H4 (cell line): Measurements from ENCODE around the gene KIF14. TPM values are rescaled to one million over a fixed set of nuclear protein-coding genes. Genes with fewer than 3 reads are reported as not detected.

Experiments
- DNase-seq: peaks from one replicate; pipeline ENCODE4 v3.0.0-alpha.2; 2015; ENCODE audit warnings: low spot score
- total RNA-seq: library from RNA; depleted of rRNA; stranded (reverse); fragments of >200 nt; shearing (Covaris generic); gene quantifications from 2 replicates; pipeline ENCODE4 v1.2.3, GENCODE V29; 2014; rRNA removed

Gene KIF14, protein sequence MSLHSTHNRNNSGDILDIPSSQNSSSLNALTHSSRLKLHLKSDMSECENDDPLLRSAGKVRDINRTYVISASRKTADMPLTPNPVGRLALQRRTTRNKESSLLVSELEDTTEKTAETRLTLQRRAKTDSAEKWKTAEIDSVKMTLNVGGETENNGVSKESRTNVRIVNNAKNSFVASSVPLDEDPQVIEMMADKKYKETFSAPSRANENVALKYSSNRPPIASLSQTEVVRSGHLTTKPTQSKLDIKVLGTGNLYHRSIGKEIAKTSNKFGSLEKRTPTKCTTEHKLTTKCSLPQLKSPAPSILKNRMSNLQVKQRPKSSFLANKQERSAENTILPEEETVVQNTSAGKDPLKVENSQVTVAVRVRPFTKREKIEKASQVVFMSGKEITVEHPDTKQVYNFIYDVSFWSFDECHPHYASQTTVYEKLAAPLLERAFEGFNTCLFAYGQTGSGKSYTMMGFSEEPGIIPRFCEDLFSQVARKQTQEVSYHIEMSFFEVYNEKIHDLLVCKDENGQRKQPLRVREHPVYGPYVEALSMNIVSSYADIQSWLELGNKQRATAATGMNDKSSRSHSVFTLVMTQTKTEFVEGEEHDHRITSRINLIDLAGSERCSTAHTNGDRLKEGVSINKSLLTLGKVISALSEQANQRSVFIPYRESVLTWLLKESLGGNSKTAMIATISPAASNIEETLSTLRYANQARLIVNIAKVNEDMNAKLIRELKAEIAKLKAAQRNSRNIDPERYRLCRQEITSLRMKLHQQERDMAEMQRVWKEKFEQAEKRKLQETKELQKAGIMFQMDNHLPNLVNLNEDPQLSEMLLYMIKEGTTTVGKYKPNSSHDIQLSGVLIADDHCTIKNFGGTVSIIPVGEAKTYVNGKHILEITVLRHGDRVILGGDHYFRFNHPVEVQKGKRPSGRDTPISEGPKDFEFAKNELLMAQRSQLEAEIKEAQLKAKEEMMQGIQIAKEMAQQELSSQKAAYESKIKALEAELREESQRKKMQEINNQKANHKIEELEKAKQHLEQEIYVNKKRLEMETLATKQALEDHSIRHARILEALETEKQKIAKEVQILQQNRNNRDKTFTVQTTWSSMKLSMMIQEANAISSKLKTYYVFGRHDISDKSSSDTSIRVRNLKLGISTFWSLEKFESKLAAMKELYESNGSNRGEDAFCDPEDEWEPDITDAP (N-terminal part only)
- 10.4 and 13.5 TPM in 2 replicates for total RNA-seq

DNA sequence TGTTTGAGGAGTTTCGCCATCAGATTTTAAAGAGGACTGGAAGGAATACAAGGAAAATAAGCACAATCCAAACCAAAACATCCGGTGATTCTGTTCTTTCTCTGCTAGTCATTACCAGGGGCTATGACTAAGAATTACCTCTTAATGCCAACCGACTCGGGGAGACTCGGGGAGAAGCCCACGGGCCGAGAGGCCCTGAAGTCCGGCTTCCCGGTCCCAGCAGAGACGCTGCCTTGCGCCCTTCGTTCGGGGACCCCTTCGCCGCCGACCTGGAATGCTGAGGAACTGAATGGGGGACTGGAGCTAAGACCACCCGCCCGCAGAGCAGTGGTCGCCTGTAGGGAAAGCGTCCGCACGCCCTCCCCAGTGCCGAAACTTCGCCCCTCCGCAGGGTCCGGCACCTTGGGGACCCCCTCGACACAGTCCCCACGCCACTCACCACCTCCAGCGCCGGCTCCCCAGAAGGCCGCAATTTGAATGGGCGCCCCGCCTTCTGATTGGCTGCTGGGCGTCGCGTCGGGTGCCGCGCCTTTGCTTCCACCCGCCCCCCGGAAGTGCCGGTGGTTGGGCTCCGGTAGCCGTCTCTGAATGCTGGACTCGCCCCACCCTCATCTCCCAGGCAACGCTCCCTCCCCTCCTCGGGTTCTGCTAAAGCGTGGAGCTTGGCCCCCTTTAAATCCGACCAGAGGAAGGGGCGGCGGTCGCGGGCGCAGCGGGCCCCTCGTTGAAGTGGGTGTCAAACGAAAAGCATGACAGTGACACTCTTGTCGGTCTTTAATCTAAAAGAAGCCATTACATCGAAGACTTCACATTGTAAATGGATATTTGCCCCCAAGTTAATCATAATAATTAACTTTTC lies at the start of gene KIF14:
Gene KIF14 (minus strand): TSS at position 479 of the 859 bp plus-strand sequence. CDS start 2,028 bp downstream, outside the sequence.
- DNase-seq = peak; percentile 90

DNA sequence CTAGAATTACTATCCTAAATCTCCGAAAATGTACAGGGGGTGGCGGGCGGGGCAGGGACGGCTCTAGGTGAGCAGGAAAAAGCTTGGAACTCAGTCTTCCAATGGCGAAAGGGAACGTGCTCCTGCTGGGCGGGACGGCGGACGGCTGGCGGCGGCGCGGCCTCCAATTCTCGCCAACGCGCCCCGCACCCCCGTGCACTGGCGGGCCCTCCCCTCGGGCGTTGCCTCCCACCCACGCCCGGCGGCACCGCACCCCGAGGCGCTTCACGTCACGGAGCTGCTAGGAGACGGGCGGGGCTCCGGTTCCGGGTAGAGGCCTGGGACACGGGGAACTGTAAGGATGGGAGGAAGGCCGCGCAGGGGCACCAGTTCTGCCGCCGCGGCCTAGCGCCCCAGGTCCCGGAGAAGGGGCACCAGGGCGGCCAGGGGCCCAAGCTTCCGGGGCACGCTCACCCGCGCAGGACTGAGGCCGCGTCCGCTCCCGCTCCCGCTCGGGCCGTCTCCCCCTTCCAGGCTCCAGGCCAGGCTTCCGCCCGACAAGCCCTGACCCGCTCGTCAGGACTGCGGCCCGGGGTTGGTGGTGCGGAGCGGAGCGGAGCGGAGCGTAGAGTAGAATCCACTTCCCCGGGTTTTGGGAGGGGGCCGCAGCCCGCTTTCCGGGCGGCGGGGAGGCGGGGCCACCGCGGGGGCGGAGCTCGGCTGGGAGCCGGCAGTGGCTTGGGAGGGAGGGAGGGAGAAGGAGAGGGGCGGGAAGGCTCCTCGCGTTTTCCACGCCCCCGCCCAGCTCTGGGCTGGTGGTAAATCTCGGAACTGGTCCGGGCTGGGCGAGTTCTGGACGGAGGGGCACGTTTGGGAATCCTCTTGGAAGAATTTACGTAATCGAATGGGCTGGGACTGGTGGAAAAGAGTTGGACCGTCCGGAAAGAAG lies 49.0 kb upstream of the KIF14 start, which contains the start of gene DDX59:
Gene DDX59 (minus strand): TSS at position 594 of the 928 bp plus-strand sequence. CDS start 3,167 bp downstream, outside the sequence.
- peak; percentile 97 for DNase-seq

DNA sequence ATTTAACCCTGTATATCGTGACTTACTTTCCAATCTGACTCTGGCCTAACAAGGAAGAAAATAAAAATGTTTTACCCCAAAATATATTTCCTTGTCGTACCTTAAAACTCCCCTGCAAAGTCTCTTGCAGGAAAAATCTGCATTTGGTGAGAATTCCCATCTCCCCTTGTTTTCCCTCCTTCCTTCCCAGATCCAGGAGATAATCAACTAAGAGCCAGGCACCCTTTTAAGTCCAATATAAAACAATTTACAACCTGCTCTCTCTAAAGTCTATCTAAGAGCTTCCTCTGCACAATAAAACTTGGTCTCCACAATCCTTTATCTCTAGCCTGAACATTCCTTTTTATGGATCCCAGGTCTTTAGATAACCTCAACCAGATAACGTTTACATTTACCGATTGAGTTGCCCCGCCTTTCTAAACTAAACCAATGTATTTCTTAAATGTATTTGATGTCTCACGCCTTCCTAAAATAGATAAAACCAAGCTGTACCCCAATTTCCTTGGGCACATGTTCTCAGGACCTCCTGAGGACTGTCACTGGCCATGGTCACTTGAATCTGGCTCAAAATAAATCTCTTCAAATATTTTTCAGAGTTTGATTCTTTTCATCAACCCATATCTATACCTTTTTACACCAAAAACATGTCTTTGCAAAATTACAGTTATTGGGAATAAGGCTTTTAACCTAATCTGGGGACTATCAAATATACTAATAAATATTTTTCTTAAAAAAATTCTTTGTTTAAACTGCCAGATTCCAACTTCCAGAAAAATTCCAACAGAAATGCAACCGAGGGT lies 48.2 kb upstream of the KIF14 start:
- DNase-seq = no peak

DNA sequence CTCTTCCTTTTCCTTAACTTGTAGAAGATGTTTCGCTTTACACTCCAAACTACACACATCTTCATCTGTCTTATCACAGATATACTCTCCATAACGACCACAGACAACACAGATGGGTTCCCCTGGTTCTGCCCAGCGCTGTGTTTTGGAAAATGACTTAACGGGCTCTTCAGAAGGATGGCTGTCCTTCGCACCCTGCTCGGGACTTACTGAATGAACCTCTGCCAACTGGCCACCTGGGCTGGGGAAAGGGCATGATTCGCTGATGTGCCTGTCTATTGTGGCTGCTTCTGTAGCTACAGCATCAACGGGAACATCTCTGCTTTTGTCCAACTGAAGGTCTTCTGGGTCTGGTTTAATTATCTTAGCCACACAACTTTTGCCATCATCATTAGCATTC lies 45.8 kb upstream of the KIF14 start:
- DNase-seq = no peak

DNA sequence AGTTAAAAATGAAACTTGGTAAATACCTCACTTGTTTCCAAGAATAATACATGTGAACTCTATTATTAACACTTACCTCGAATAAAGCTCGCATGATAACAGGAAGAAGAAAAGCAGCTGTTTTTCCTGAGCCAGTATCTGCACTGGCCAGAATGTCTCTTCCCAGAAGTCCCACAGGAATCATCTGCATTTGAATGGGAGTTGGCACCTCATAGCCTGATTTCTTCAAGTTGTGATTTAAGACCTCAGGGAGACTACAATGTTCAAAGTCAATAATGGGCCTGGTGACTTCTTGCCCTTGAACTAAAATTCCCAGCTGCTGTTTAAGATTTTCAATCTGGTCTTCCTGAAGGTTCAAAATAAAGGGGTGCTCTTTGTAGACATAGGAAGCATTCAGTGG lies 45.3 kb upstream of the KIF14 start:
- DNase-seq = no peak

DNA sequence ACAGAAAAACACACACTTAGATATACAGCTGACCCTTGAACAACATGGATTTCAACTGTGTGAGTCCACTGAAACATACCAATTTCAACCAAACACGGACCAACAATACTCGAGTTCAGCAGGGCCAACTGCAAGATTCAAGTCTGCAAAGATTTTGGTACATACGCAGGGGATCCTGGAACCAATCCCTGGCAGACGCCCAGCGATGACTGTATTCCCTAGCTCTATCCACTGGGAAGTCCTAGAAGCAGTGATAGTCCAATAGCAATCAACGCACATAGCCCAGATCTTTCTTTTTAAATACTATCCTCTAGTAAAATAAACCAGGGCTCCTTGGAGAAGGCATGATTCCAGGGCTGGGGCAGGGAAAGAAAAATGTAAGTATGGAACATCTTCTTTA lies 40.2 kb upstream of the KIF14 start:
- no peak for DNase-seq

DNA sequence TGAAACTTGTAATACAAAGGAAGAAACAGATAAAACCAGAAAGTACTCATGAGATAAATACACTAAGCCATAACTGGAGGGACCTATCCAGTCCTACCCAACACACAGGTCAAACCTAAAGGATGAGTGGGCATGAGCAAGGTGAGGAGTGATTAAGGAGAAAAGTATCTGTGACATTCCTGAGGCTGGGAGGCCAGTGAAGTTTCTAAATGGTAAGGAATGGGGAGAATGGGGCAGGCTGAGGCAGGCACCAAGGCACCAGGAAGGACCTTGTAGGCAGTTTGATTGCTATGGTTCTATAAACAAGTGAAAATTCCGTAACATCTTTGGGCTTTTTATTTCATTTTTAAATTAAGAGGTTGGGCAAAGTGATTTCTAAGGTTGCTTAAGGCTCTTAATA lies 38.7 kb upstream of the KIF14 start:
- DNase-seq = no peak

DNA sequence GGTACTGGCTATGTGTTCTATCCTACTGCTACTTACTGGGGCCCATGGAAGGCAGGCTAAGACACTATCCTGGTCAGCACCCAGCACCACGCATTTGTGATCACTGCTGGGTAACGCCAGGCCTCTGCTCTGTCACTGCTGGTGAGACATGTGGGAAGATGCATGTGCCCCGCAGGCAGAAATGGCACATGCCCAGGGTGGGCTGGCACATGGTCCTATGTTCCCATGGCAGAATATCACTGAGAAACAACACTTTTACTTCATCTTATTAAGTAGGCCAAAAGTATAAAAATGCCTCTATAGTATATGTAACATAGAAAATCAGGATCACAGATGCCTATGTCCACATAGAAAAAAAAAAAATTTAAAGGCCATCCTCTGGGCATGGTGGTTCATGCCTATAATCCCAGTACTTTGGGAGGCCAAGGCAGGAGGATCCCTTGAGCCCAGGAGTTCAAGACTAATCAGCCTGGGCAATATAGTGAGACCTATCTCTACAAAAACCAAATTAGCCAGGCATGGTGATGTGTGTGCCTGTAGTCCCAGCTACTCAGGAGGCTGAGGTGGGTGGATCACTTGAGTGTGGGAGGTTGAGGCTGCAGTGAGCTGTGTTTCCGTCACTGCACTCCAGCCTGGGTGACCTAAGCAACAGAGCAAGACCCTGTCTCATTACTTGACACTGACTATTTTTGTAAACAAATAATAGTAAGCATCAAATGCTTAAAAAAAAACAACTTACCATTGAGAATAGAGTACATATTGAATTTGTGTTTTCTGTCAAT lies 37.7 kb upstream of the KIF14 start:
- DNase-seq = no peak

DNA sequence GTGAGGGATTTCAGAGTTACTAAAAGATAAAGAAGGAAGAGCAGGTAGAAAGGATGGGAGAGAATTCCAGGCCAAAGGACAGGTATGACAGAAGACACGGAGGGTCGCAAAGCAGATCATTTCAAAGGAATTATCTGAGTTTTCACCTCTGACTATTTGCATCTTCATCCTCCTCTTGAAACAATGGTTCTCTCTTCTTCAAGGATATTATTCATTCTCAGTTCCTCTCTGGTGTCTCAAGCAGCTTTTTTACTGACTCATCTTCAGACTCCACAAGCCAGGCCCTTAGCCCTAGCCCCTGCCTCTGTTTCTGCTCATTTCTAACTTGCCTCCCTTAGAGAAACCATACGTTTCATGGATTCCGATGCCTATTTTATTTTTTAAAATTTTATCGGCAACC lies 34.1 kb upstream of the KIF14 start:
- DNase-seq = no peak

DNA sequence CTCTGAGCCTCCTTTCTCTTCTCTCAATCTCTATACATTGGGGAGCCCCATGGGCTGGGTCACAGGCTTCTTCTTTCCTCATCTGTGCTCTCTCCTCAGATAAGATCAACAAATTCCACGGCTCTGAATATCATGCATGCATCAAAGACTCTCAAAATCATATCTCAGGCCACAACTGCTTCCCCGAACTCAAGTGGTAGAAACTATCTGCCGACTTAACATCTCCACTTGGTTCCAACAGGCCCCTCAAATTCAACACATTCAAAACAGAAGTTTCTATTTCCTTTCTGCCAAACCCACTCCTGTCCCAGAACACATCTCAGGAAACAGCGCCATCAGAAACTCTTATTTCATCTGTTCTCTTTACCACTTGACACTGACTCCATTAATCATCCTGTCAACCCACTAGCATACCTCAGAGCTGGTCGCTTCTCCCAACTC lies 32.5 kb upstream of the KIF14 start:
- DNase-seq = no peak

DNA sequence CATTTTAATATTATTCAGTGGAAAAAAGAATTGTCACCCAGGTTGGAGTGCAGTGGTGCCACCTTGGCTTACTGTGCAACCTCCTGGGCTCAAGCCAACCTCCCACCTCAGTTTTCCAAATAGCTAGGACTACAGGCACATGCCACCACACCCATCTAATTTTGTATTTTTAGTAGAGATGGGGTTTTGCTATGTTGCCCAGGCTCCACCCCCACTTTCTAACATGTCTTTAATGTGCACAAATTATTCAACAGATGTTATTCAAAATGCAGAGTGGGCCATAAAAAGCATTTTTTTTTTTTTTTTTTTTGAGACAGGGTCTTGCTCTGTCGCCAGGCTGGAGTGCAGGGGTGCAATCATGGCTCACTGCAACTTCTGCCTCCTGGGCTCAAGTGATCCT lies 31.8 kb upstream of the KIF14 start:
- DNase-seq = no peak

DNA sequence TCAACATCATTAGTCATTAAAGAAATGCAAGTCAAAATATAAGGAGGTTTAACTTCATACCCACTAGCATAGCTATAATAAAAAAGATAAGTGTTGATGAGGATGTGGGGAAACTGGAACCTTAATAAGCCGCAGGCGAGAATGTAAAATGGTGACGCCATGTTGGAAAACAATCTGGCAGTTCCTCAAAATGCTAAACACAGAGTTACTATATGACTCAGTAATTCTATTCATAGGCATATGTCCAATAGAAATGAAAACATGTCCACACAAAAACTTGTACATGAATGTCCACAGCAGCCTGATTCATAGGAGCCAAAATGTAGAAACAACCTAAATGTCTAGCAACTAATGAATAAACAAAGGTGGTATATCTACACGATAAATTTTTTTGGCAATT lies 26.0 kb upstream of the KIF14 start:
- no peak for DNase-seq

DNA sequence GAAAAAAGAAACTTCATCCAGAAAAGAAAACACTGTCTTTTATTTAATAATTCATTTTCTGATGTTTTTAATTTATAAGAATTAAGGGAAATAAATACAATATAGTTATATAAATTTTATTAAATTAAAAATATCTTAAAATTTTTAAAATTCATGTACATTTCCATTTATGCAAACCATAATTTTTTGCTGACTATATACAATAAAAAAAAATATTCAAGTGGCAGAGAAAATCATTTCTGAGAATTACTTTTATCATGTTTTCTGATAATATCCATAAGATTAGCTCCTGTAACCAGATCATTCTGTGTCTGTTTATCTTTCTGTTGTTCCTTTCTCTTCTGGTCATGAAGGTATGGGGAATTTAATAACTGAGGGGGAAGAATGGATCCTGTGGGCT lies 23.5 kb upstream of the KIF14 start:
- no peak for DNase-seq

DNA sequence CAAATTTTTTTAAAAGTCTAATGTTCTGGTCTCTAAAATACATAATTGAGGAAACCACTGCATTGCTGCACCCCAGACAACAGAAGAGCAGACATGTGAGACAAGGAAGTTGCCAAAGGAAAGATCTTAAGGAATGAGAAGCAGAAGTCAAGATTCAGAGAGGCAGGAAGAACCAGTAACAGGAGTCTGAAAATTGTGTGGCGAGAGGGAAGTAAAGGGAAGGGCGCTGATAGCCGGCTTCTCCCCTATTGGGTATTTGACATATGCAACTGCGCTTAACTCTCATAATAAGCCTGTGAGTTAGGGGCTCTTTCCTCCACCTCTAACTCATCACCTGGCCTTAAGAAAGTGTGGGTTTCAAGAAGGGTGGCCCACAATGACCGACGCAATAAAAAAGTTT lies 21.9 kb upstream of the KIF14 start:
- DNase-seq = no peak

DNA sequence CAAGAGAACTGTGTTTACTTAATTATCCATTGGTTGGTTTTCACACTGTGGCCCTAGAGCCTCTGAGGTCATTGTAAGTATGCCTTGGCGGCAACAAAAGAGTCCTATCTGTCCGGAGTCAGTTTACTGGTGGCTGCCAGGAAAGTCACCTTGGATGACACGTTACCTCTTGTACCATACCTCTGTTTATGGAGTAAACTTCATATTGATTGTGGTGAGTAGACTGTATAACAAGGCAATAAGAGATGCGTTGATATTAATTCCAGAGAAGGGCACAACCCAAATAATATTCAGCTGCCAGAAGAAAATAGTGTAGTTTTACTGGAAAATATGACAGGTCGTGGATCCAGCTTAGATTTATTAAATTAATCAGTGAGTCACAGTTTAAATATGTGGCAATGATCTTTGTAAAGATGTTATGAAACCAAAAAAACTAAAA lies 20.4 kb upstream of the KIF14 start:
- DNase-seq = no peak

DNA sequence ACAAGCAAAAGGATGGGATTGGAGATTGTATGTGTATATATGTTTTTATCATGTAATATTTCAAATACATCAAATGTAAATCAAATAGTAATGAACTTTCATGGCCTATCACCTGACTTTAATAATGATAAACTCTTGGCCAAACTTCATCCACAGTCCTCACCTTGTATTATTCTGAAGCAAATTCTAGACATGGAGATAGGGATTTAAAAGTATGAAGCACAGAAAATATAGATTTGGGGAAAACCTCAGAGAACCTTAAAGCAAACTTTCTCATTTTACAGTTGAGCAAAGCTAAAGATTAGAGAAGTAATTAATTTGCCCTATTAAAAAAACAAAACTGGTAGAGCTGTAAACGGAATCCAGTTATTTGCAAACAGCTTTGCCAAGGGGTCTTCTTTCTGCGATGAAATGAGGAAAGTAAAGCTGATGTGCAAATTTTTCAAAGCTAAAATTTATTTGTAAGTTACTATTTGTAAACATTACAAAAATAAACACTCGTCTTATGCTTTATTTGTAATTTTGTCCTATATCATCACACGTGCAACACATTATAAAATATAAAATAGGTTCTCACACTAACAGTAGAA lies 19.9 kb upstream of the KIF14 start:
- DNase-seq = no peak

DNA sequence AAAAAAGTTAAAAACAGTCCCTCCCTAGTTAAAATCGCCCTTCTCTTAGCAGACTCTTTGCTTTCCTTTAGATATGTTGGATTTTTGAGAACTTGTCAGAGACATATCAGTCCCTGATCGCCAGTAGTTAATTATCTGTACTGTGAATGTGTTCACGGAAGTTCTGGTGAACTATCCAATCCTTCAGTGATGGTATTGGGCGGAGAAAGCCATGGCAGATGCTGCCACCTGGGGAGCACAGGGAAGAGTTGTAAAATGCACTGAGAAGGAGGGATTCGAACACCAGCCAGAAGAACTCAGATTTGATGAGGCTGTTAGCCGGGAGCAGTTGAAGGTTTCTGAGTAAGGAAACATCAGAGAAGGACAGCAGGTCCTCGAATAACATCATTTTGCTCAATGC lies 17.5 kb upstream of the KIF14 start:
- DNase-seq = no peak

DNA sequence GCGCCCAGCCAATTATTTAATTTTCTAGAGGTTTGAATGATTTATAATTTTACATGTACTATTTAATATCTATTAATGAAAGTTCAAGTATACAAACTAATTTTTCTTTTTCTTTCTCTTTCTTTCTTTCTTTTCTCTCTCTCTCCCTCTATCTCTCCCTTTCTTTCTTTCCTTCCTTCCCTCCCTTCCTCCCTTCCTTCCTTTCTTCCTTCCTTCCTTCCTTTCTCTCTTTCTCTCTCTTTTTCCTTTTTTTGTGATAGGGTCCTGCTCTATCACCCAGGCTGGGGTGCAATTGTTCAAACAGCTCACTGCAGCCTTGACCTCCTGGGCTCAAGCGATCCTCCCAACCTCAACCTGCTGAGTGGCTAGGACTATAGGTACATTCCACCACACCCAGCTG lies 16.1 kb upstream of the KIF14 start:
- DNase-seq = no peak
